ENCODE results near the gene ELOVL2. TPM values are rescaled to one million over a fixed set of nuclear protein-coding genes. Genes with fewer than 3 reads are reported as not detected.
A peak's percentile ranks its signal among the peaks of the same experiment; 100 is the strongest.

The ELOVL2 gene
- total and polyA plus RNA-seq, 2 experiments from 2014 or later, result 13.6 to 20.8 TPM

- 33% methylated on average over 10 of the region's 10 CpGs for whole genome bisulfite sequencing (ENCODE audit: low lambda C conversion rate, missing lambda C conversion rate)
These were observed 18.0 kb downstream of the ELOVL2 start for GRCh38 chr6:11025921-11026635.

GRCh38 chr6:11025130-11025529 lies 19.0 kb downstream of the ELOVL2 start:
- Histone ChIP-seq H3K36me3 (replicated peaks; ENCODE audit: insufficient read depth, low read depth) (no peaks in the 10 kb centered on the region), H3K4me3 (no peak overlapping the region), H3K27ac (no peak overlapping the region), H3K9me3 (ENCODE audit: low read depth) (no peaks in the 10 kb centered on the region), H3K9me2 (replicated peaks; ENCODE audit: insufficient read depth) (no peaks in the 10 kb centered on the region), H2AFZ (no peak overlapping the region), H4K20me1 (ENCODE audit: insufficient read depth, poor library complexity, severe bottlenecking) (no peaks in the 10 kb centered on the region), H3K27me3 (no peaks in the 10 kb centered on the region), H3K4me2 (no peak overlapping the region), H3K79me2 (peaks cover 9% of the 10 kb centered on the region), H3K4me1 (ENCODE audit: insufficient read depth) (peaks cover 10% of the 10 kb centered on the region)
- DNase-seq (ENCODE audit: low spot score), result no peak
- 90% methylated on average over 3 of the region's 3 CpGs for WGBS (ENCODE audit: low lambda C conversion rate, missing lambda C conversion rate)
- TF ChIP-seq EZH2phosphoT487 (IDR thresholded peaks at IDR 0.05; ENCODE audit: low read depth, severe bottlenecking, unreplicated experiment), result no peak
- no peak for TF ChIP-seq EZH2 (IDR thresholded peaks at IDR 0.05; ENCODE audit: borderline replicate concordance)
- TF ChIP-seq CTCF (IDR thresholded peaks at IDR 0.05; ENCODE audit: poor library complexity), result no peak

More at GRCh38 chr6:11025921-11026635, 18.0 kb downstream of the ELOVL2 start:
- no peaks in the 10 kb centered on the region for H3K9me2 ChIP-seq (replicated peaks; ENCODE audit: insufficient read depth)
- no peak overlapping the region for H2AFZ ChIP-seq
- DNase-seq (ENCODE audit: low spot score), result peak; percentile 7
- peaks cover 10% of the 10 kb centered on the region for H3K4me1 ChIP-seq (ENCODE audit: insufficient read depth)
- H3K27ac ChIP-seq, result no peak overlapping the region
- no peak for TF ChIP-seq CTCF (IDR thresholded peaks at IDR 0.05; ENCODE audit: poor library complexity)
- no peak for TF ChIP-seq EZH2phosphoT487 (IDR thresholded peaks at IDR 0.05; ENCODE audit: low read depth, severe bottlenecking, unreplicated experiment)
- no peak for TF ChIP-seq EZH2 (IDR thresholded peaks at IDR 0.05; ENCODE audit: borderline replicate concordance)
- H3K79me2 ChIP-seq, result peaks cover 12% of the 10 kb centered on the region
- H3K36me3 ChIP-seq (replicated peaks; ENCODE audit: insufficient read depth, low read depth), result no peaks in the 10 kb centered on the region
- H3K27me3 ChIP-seq, result no peaks in the 10 kb centered on the region
- H3K4me3 ChIP-seq, result no peak overlapping the region
- H3K4me2 ChIP-seq, result peak overlapping the region; percentile 17
- no peaks in the 10 kb centered on the region for H3K9me3 ChIP-seq (ENCODE audit: low read depth)
- no peaks in the 10 kb centered on the region for H4K20me1 ChIP-seq (ENCODE audit: insufficient read depth, poor library complexity, severe bottlenecking)

- Histone ChIP-seq H3K36me3 (replicated peaks; ENCODE audit: insufficient read depth, low read depth) (no peaks in the 10 kb centered on the region), H3K79me2 (peaks cover 9% of the 10 kb centered on the region), H3K9me2 (replicated peaks; ENCODE audit: insufficient read depth) (no peaks in the 10 kb centered on the region), H3K27me3 (no peaks in the 10 kb centered on the region), H3K9me3 (ENCODE audit: low read depth) (no peaks in the 10 kb centered on the region), H3K27ac (no peak overlapping the region), H3K4me1 (ENCODE audit: insufficient read depth) (peaks cover 10% of the 10 kb centered on the region), H3K4me2 (no peak overlapping the region), H3K4me3 (no peak overlapping the region), H4K20me1 (ENCODE audit: insufficient read depth, poor library complexity, severe bottlenecking) (no peaks in the 10 kb centered on the region), H2AFZ (no peak overlapping the region)
- TF ChIP-seq CTCF (IDR thresholded peaks at IDR 0.05; ENCODE audit: poor library complexity) (no peak), EZH2 (IDR thresholded peaks at IDR 0.05; ENCODE audit: borderline replicate concordance) (no peak), EZH2phosphoT487 (IDR thresholded peaks at IDR 0.05; ENCODE audit: low read depth, severe bottlenecking, unreplicated experiment) (no peak)
- DNase-seq (ENCODE audit: low spot score), result no peak
These were observed 21.1 kb downstream of the ELOVL2 start for GRCh38 chr6:11023032-11023431.

Measured in hepatocyte (in vitro differentiated cells).